ENCODE data around the gene RFT1.

- TF ChIP-seq CTCF (IDR thresholded peaks at IDR 0.05; ENCODE audit: borderline replicate concordance, extremely low read depth, low read length, poor library complexity, severe bottlenecking) (no peak), EZH2 (IDR thresholded peaks at IDR 0.05; ENCODE audit: borderline replicate concordance, low read depth, low read length, severe bottlenecking) (no peak)
Observed at GRCh38 chr3:53077476-53078220, 52.6 kb downstream of the RFT1 start.

Data from DND-41 (cell line).